Measurements from ENCODE around the gene SAP30L. TPM values are rescaled to one million over a fixed set of nuclear protein-coding genes. Genes with fewer than 3 reads are reported as not detected.

The SAP30L gene
- total RNA-seq, 1 donor = 15.6 TPM

- peak in 2 of 3 donors; percentile 18 to 28 for DNase-seq (ENCODE audit: low read depth in 2 of 3, low spot score in 2 of 3)
Measured at GRCh38 chr5:154479160-154479943, 33.6 kb downstream of the SAP30L start.

GRCh38 chr5:154479944-154480750 is 34.4 kb downstream of the SAP30L start:
- peak in 1 of 3 donors; percentile 31 for DNase-seq (ENCODE audit: low read depth in 2 of 3, low spot score in 2 of 3)

GRCh38 chr5:154480847-154481246 is 35.0 kb downstream of the SAP30L start:
- DNase-seq (ENCODE audit: low read depth in 2 of 3, low spot score in 2 of 3) = no peak

GRCh38 chr5:154481584-154482381 is 36.0 kb downstream of the SAP30L start:
- no peak for DNase-seq (ENCODE audit: low read depth in 2 of 3, low spot score in 2 of 3)

GRCh38 chr5:154482528-154483449 is 37.0 kb downstream of the SAP30L start:
- DNase-seq (ENCODE audit: low read depth in 2 of 3, low spot score in 2 of 3) = peak in 2 of 3 donors; percentile 31 to 47

GRCh38 chr5:154483654-154484392 is 38.0 kb downstream of the SAP30L start:
- peak in 1 of 3 donors; percentile 17 for DNase-seq (ENCODE audit: low read depth in 2 of 3, low spot score in 2 of 3)

GRCh38 chr5:154484393-154485095 is 38.7 kb downstream of the SAP30L start:
- no peak for DNase-seq (ENCODE audit: low read depth in 2 of 3, low spot score in 2 of 3)

GRCh38 chr5:154485096-154485491 is 39.3 kb downstream of the SAP30L start:
- no peak for DNase-seq (ENCODE audit: low read depth in 2 of 3, low spot score in 2 of 3)

- DNase-seq (ENCODE audit: low read depth in 2 of 3, low spot score in 2 of 3) = no peak
Measured at GRCh38 chr5:154485850-154486426, 40.1 kb downstream of the SAP30L start.

- no peak for DNase-seq (ENCODE audit: low read depth in 2 of 3, low spot score in 2 of 3)
Measured at GRCh38 chr5:154486427-154486866, 40.6 kb downstream of the SAP30L start.

- DNase-seq (ENCODE audit: low read depth in 2 of 3, low spot score in 2 of 3) = no peak
Measured at GRCh38 chr5:154487541-154487940, 41.7 kb downstream of the SAP30L start.

- no peak for DNase-seq (ENCODE audit: low read depth in 2 of 3, low spot score in 2 of 3)
Measured at GRCh38 chr5:154491941-154492340, 46.1 kb downstream of the SAP30L start.

- no peak for DNase-seq (ENCODE audit: low read depth in 2 of 3, low spot score in 2 of 3)
Measured at GRCh38 chr5:154493274-154493673, 47.5 kb downstream of the SAP30L start.

- no peak for DNase-seq (ENCODE audit: low read depth in 2 of 3, low spot score in 2 of 3)
Measured at GRCh38 chr5:154494036-154494435, 48.2 kb downstream of the SAP30L start.

GRCh38 chr5:154498591-154498990 is 52.8 kb downstream of the SAP30L start:
- DNase-seq (ENCODE audit: low read depth in 2 of 3, low spot score in 2 of 3) = no peak

- DNase-seq (ENCODE audit: low read depth in 2 of 3, low spot score in 2 of 3) = no peak
Measured at GRCh38 chr5:154498994-154499393, 53.2 kb downstream of the SAP30L start.

- DNase-seq (ENCODE audit: low read depth in 2 of 3, low spot score in 2 of 3) = no peak
Measured at GRCh38 chr5:154501566-154501965, 55.8 kb downstream of the SAP30L start.

GRCh38 chr5:154502180-154502579 is 56.4 kb downstream of the SAP30L start:
- DNase-seq (ENCODE audit: low read depth in 2 of 3, low spot score in 2 of 3) = no peak
